ENCODE measurements around the gene KIRREL3.

The KIRREL3 gene

DNA sequence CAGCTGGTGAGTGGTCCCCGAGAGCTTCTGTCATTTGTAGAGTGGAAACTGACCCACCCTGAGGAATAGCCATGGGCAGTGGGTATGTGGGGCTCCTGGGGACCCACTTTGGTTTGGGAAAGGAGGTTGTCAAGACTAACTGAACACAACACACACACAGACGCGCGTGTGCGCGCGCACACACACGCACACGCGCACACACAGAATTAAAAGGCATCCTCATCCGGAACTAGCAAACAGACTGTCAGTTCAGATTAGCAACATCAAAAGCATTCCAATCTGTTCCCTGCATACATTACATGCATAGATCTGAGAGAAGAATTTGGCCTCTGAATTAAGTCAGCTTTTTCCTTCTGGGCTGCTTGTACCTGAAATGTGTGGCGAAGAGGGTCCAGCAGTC lies 360.4 kb downstream of the KIRREL3 start:
- Histone ChIP-seq H2AFZ (ENCODE audit: low read depth) (no peak overlapping the region), H3K27ac (no peak overlapping the region), H3K4me1 (ENCODE audit: low read depth, poor library complexity, severe bottlenecking) (no peaks in the 10 kb centered on the region), H3K36me3 (ENCODE audit: insufficient read depth) (no peaks in the 10 kb centered on the region), H3K4me2 (no peak overlapping the region), H3K79me2 (ENCODE audit: insufficient read depth, low read depth) (no peaks in the 10 kb centered on the region), H3K27me3 (ENCODE audit: insufficient read depth, low read depth) (no peaks in the 10 kb centered on the region), H3K4me3 (IDR thresholded peaks at IDR 0.05; ENCODE audit: insufficient read depth, low read depth, low read length) (no peak overlapping the region), H3K9ac (no peak overlapping the region), H4K20me1 (ENCODE audit: insufficient read depth) (no peaks in the 10 kb centered on the region)
- TF ChIP-seq, protein P1, sequence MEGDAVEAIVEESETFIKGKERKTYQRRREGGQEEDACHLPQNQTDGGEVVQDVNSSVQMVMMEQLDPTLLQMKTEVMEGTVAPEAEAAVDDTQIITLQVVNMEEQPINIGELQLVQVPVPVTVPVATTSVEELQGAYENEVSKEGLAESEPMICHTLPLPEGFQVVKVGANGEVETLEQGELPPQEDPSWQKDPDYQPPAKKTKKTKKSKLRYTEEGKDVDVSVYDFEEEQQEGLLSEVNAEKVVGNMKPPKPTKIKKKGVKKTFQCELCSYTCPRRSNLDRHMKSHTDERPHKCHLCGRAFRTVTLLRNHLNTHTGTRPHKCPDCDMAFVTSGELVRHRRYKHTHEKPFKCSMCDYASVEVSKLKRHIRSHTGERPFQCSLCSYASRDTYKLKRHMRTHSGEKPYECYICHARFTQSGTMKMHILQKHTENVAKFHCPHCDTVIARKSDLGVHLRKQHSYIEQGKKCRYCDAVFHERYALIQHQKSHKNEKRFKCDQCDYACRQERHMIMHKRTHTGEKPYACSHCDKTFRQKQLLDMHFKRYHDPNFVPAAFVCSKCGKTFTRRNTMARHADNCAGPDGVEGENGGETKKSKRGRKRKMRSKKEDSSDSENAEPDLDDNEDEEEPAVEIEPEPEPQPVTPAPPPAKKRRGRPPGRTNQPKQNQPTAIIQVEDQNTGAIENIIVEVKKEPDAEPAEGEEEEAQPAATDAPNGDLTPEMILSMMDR (conservative IDR thresholded peaks at IDR 0.05; ENCODE audit: low read depth, low read length): no peak

DNA sequence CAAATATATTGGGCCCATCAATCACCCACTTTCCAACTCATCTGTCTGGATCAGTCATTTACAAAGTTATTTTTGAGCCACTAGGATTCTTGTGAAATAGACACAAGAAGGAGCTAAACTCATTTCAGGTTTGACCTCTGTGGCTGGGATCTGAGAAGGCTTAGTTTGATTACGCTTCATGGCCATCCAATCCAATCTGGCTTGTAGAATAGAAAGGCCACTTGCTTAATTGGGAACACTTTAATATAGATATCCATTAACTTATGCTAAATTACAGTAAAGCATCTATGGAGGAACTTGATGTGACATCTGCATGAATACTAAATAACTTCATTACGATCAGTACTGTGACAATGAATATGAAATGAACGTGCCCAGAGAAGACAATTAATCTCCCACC lies 360.9 kb downstream of the KIRREL3 start:
- Histone ChIP-seq H3K27ac (no peak overlapping the region), H3K79me2 (ENCODE audit: insufficient read depth, low read depth) (no peaks in the 10 kb centered on the region), H4K20me1 (ENCODE audit: insufficient read depth) (no peaks in the 10 kb centered on the region), H3K4me1 (ENCODE audit: low read depth, poor library complexity, severe bottlenecking) (no peaks in the 10 kb centered on the region), H3K27me3 (ENCODE audit: insufficient read depth, low read depth) (no peaks in the 10 kb centered on the region), H3K9ac (no peak overlapping the region), H3K4me2 (no peak overlapping the region), H3K4me3 (IDR thresholded peaks at IDR 0.05; ENCODE audit: insufficient read depth, low read depth, low read length) (no peak overlapping the region), H3K36me3 (ENCODE audit: insufficient read depth) (no peaks in the 10 kb centered on the region), H2AFZ (ENCODE audit: low read depth) (no peak overlapping the region)
- TF ChIP-seq, protein P1 (conservative IDR thresholded peaks at IDR 0.05; ENCODE audit: low read depth, low read length): no peak

DNA sequence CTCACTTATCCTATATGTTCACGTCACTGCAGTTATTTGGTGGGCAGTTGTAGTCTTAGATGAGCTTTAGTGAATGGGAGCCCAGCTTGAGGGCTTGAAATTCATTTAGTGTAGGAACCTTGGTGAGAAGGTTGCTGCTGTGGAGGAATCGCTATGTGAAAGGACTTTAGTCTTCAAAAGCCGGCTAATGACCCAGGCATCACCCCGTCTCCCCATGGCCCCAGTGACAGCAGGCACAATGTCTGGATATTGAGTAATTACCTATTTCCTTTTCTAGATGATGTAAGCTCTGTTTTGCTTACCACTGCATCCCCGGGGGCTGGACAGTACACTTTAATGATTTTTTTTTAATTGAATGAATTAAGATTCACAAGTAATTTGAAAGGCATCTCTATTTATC lies 361.9 kb downstream of the KIRREL3 start:
- Histone ChIP-seq H3K9ac (no peak overlapping the region), H3K4me2 (no peak overlapping the region), H3K4me3 (IDR thresholded peaks at IDR 0.05; ENCODE audit: insufficient read depth, low read depth, low read length) (no peak overlapping the region), H2AFZ (ENCODE audit: low read depth) (no peak overlapping the region), H3K4me1 (ENCODE audit: low read depth, poor library complexity, severe bottlenecking) (no peaks in the 10 kb centered on the region), H3K27me3 (ENCODE audit: insufficient read depth, low read depth) (no peaks in the 10 kb centered on the region), H3K79me2 (ENCODE audit: insufficient read depth, low read depth) (no peaks in the 10 kb centered on the region), H4K20me1 (ENCODE audit: insufficient read depth) (no peaks in the 10 kb centered on the region), H3K27ac (no peak overlapping the region), H3K36me3 (ENCODE audit: insufficient read depth) (no peaks in the 10 kb centered on the region)
- TF ChIP-seq, protein P1 (conservative IDR thresholded peaks at IDR 0.05; ENCODE audit: low read depth, low read length): no peak

DNA sequence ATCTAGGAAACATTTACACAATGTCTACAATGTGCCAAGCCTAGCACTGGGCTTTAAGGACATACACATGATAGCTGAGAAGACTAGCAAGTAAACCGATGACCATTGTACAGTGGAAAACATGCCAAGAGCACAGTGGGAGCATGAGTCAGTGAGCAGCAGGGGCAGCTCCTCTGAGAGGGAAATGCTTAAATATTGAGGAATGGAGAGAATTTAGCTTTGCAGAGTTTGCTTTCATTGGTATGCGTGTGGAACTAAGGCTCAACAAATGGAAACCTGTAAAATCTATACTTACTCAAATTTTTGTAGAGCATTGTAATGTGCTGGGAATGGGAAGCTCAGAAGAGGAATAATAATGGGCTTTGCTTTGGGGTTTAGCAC lies 362.8 kb downstream of the KIRREL3 start:
- H3K79me2 ChIP-seq (ENCODE audit: insufficient read depth, low read depth): no peaks in the 10 kb centered on the region
- no peaks in the 10 kb centered on the region for H3K27me3 ChIP-seq (ENCODE audit: insufficient read depth, low read depth)
- H3K4me3 ChIP-seq (IDR thresholded peaks at IDR 0.05; ENCODE audit: insufficient read depth, low read depth, low read length): no peak overlapping the region
- no peak overlapping the region for H3K4me2 ChIP-seq
- H3K4me1 ChIP-seq (ENCODE audit: low read depth, poor library complexity, severe bottlenecking): no peaks in the 10 kb centered on the region
- no peaks in the 10 kb centered on the region for H4K20me1 ChIP-seq (ENCODE audit: insufficient read depth)
- no peak overlapping the region for H3K27ac ChIP-seq
- TF ChIP-seq, protein P1 (conservative IDR thresholded peaks at IDR 0.05; ENCODE audit: low read depth, low read length): no peak
- H2AFZ ChIP-seq (ENCODE audit: low read depth): no peak overlapping the region
- H3K9ac ChIP-seq: no peak overlapping the region
- no peaks in the 10 kb centered on the region for H3K36me3 ChIP-seq (ENCODE audit: insufficient read depth)
